ENCODE results near the gene BSG.

The BSG gene

DNA sequence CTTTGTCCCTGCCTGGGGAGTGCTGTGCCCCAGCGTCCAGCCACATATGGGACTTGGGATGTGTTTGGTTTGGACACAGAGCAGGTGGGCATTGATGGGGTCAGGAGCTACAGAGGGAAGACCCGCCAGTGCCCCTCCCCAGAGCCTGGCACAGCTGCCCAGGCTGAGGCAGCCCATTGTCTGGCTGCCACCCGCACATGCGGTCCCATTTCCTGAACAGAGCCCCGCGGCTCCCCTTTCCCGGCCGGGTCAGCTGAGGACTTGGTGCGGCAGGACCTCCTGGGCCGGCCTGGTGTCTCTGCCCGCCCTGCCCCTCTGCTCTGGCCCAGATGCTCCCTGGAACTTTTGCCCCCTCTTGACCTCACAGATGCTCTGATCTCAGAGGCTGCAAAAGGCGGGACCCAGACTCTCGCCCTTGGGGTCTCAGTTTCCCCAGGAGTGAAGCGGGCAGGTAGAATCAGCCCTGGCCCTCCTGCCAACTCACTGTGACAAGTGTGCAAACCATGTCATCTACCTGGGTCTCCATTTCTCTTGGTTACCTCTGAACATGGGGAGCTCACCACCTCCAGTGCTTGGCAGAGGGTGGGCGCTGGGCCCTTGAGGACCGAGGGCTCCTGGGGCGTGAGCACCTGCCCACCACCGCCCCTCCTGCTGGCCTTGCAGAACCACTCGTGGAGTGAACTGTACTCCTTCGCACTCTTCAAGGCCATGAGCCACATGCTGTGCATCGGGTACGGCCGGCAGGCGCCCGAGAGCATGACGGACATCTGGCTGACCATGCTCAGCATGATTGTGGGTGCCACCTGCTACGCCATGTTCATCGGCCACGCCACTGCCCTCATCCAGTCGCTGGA lies 35.1 kb downstream of the BSG start:
- no peak for TF ChIP-seq CTCF (IDR thresholded peaks at IDR 0.05; ENCODE audit: low read depth, low read length, missing control alignments)
- no peak for DNase-seq
- in situ Hi-C loops (cut with HindIII; ENCODE audit: low pct_ligation_motif_present, low sequenced_read_pairs): no loop called here

GRCh38 chr19:608155-609003 lies 36.0 kb downstream of the BSG start:
- no peaks in the 10 kb centered on the region for H3K27me3 ChIP-seq (replicated peaks)
- peak overlapping the region; percentile 96 for H3K27ac ChIP-seq
- no peak for DNase-seq
- peaks cover 4% of the 10 kb centered on the region for H3K36me3 ChIP-seq (replicated peaks)
- no peak for TF ChIP-seq CTCF (IDR thresholded peaks at IDR 0.05; ENCODE audit: low read depth, low read length, missing control alignments)
- no peak overlapping the region for H3K4me3 ChIP-seq (ENCODE audit: low read depth, low read length)
- in situ Hi-C loops (cut with HindIII; ENCODE audit: low pct_ligation_motif_present, low sequenced_read_pairs): no loop called here

More for the DNA sequence above, 35.1 kb downstream of the BSG start:
- Histone ChIP-seq H3K27me3 (replicated peaks) (no peaks in the 10 kb centered on the region), H3K36me3 (replicated peaks) (no peaks in the 10 kb centered on the region), H3K27ac (no peak overlapping the region), H3K4me3 (ENCODE audit: low read depth, low read length) (no peak overlapping the region)

GRCh38 chr19:609004-609346 lies 36.6 kb downstream of the BSG start:
- Histone ChIP-seq H3K36me3 (replicated peaks) (peaks cover 4% of the 10 kb centered on the region), H3K27ac (peak overlapping the region; percentile 96), H3K4me3 (ENCODE audit: low read depth, low read length) (no peak overlapping the region), H3K27me3 (replicated peaks) (no peaks in the 10 kb centered on the region)
- in situ Hi-C loops (cut with HindIII; ENCODE audit: low pct_ligation_motif_present, low sequenced_read_pairs): no loop called here
- DNase-seq: no peak
- TF ChIP-seq CTCF (IDR thresholded peaks at IDR 0.05; ENCODE audit: low read depth, low read length, missing control alignments): no peak

DNA sequence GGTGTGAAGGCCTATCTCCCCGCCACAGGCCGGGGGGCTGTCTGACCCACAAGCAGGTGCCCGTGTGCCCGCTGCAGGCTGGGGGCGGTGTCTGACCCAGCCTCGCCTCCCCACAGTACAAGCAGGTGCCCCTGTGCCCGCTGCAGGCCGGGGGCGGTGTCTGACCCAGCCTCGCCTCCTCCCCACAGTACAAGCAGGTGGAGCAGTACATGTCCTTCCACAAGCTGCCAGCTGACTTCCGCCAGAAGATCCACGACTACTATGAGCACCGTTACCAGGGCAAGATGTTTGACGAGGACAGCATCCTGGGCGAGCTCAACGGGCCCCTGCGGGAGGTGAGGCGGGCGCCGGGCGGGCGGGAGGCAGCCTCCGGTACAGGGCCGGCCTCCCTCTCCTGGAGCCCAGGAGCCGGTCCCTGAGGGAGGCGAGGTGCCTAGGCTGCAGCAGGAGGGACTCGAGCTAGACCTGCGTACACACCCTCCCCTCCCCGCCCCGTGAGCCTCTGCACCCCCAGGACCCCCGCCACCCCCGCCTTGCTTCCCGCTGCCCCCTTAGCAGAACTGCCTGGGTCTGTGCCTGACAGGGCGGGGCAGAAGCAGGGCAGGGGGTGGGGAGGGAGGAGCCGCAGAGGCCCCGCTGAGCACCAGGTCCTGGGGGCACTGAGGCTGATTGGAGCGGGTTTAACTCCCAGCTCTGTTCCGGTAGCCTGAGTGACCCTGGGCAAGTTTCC lies 37.8 kb downstream of the BSG start:
- no peak overlapping the region for H3K4me3 ChIP-seq (ENCODE audit: low read depth, low read length)
- H3K27ac ChIP-seq: peak overlapping the region; percentile 96
- DNase-seq: no peak

More for the DNA sequence above, 37.8 kb downstream of the BSG start:
- TF ChIP-seq CTCF (IDR thresholded peaks at IDR 0.05; ENCODE audit: low read depth, low read length, missing control alignments): no peak
- in situ Hi-C loops (cut with HindIII; ENCODE audit: low pct_ligation_motif_present, low sequenced_read_pairs): no loop called here
- Histone ChIP-seq H3K27me3 (replicated peaks) (no peaks in the 10 kb centered on the region), H3K36me3 (replicated peaks) (peaks cover 9% of the 10 kb centered on the region)
